Parathyroid adenoma (tissue), 2 donors: ENCODE measurements around the gene PIK3CB.

ENCODE experiments used
- H2AFZ ChIP-seq: fragments of 300-600 bp; sonication (generic); one replicate; pipeline ENCODE4 v1.7.0; 2017; ENCODE audit warnings: antibody characterized with exemption, mild to moderate bottlenecking
- H3K27ac ChIP-seq: fragments of 300-600 bp; sonication (generic); one replicate; pipeline ENCODE4 v1.7.0; 2017
- H3K27me3 ChIP-seq: fragments of 300-600 bp; sonication (generic); one replicate; pipeline ENCODE4 v1.7.0; 2017; ENCODE audit warnings: low read length; ENCODE audit not compliant: control insufficient read depth, insufficient read depth
- H3K36me3 ChIP-seq: fragments of 300-600 bp; sonication (generic); one replicate; pipeline ENCODE4 v1.7.0; 2017; ENCODE audit warnings: low read length; ENCODE audit not compliant: control insufficient read depth, insufficient read depth
- H3K4me1 ChIP-seq: fragments of 300-600 bp; sonication (generic); one replicate; pipeline ENCODE4 v1.7.0; 2017; ENCODE audit warnings: control low read depth
- H3K4me2 ChIP-seq: fragments of 300-600 bp; sonication (generic); one replicate; pipeline ENCODE4 v1.7.0; 2017; ENCODE audit warnings: low read length
- H3K4me3 ChIP-seq: fragments of 300-600 bp; sonication (generic); one replicate; pipeline ENCODE4 v1.7.0; 2017; ENCODE audit warnings: low read depth, low read length
- H3K79me2 ChIP-seq: fragments of 300-600 bp; sonication (generic); one replicate; pipeline ENCODE4 v1.7.0; 2017; ENCODE audit warnings: control low read depth
- H3K9ac ChIP-seq: fragments of 300-600 bp; sonication (generic); one replicate; pipeline ENCODE4 v1.7.0; 2017; ENCODE audit warnings: mild to moderate bottlenecking
- H3K9me3 ChIP-seq: fragments of 300-600 bp; sonication (generic); one replicate; pipeline ENCODE4 v1.7.0; 2017; ENCODE audit warnings: low read length; ENCODE audit not compliant: control insufficient read depth
- CTCF ChIP-seq: fragments of 300-600 bp; sonication (generic); IDR thresholded peaks from one replicate; pipeline ENCODE4 v1.7.0; 2017; ENCODE audit warnings: antibody characterized with exemption, mild to moderate bottlenecking
- donor health status: primary hyperparathyroidism.

The PIK3CB gene

GRCh38 chr3:138856799-138857198 is 22.1 kb upstream of the PIK3CB start:
- Histone ChIP-seq H3K4me2 (no peak overlapping the region), H3K9ac (no peak overlapping the region), H2AFZ (no peak overlapping the region), H3K79me2 (no peaks in the 10 kb centered on the region), H3K27ac (no peak overlapping the region), H3K9me3 (no peaks in the 10 kb centered on the region), H3K27me3 (no peaks in the 10 kb centered on the region), H3K4me3 (no peak overlapping the region), H3K36me3 (no peaks in the 10 kb centered on the region), H3K4me1 (no peaks in the 10 kb centered on the region)
- no peak for TF ChIP-seq CTCF

GRCh38 chr3:138854940-138855339 is 20.2 kb upstream of the PIK3CB start:
- H3K27me3 ChIP-seq = no peaks in the 10 kb centered on the region
- H3K4me3 ChIP-seq = no peak overlapping the region
- H3K4me2 ChIP-seq = no peak overlapping the region
- H3K9ac ChIP-seq = no peak overlapping the region
- no peak overlapping the region for H3K27ac ChIP-seq
- no peaks in the 10 kb centered on the region for H3K4me1 ChIP-seq
- no peak overlapping the region for H2AFZ ChIP-seq
- no peaks in the 10 kb centered on the region for H3K36me3 ChIP-seq
- no peaks in the 10 kb centered on the region for H3K9me3 ChIP-seq
- H3K79me2 ChIP-seq = no peaks in the 10 kb centered on the region
- no peak for TF ChIP-seq CTCF

GRCh38 chr3:138854204-138854603 is 19.5 kb upstream of the PIK3CB start:
- Histone ChIP-seq H3K4me3 (no peak overlapping the region), H3K4me2 (no peak overlapping the region), H3K27me3 (no peaks in the 10 kb centered on the region), H3K36me3 (no peaks in the 10 kb centered on the region), H3K4me1 (no peaks in the 10 kb centered on the region), H3K9me3 (no peaks in the 10 kb centered on the region), H2AFZ (no peak overlapping the region), H3K79me2 (no peaks in the 10 kb centered on the region), H3K27ac (no peak overlapping the region), H3K9ac (no peak overlapping the region)
- TF ChIP-seq CTCF = no peak

GRCh38 chr3:138850151-138850550 is 15.4 kb upstream of the PIK3CB start:
- Histone ChIP-seq H2AFZ (no peak overlapping the region), H3K4me3 (no peak overlapping the region), H3K9ac (no peak overlapping the region), H3K36me3 (no peaks in the 10 kb centered on the region), H3K4me2 (no peak overlapping the region), H3K4me1 (no peaks in the 10 kb centered on the region), H3K79me2 (no peaks in the 10 kb centered on the region), H3K27me3 (no peaks in the 10 kb centered on the region), H3K9me3 (no peaks in the 10 kb centered on the region), H3K27ac (no peak overlapping the region)
- TF ChIP-seq CTCF = no peak

GRCh38 chr3:138849222-138849940 is 14.7 kb upstream of the PIK3CB start:
- no peak for TF ChIP-seq CTCF
- Histone ChIP-seq H3K27ac (no peak overlapping the region), H3K36me3 (no peaks in the 10 kb centered on the region)

More at GRCh38 chr3:138849222-138849940, 14.7 kb upstream of the PIK3CB start:
- H3K79me2 ChIP-seq = no peaks in the 10 kb centered on the region
- no peaks in the 10 kb centered on the region for H3K4me1 ChIP-seq
- H3K4me2 ChIP-seq = no peak overlapping the region
- H2AFZ ChIP-seq = no peak overlapping the region
- no peak overlapping the region for H3K4me3 ChIP-seq
- H3K9me3 ChIP-seq = no peaks in the 10 kb centered on the region
- no peak overlapping the region for H3K9ac ChIP-seq
- H3K27me3 ChIP-seq = no peaks in the 10 kb centered on the region
